SHP77 treated with DMSO at 0.1 percent for 48 hours (cell line): Measurements from ENCODE around the gene GAS7.

Experiments
- DNase-seq: peaks from one replicate; lab custom pipeline; 2025; lab: John Stamatoyannopoulos, UW

GAS7 gene

GRCh38 chr17:10048629-10049350, 149.6 kb downstream of the GAS7 start:
- no peak for DNase-seq

DNA sequence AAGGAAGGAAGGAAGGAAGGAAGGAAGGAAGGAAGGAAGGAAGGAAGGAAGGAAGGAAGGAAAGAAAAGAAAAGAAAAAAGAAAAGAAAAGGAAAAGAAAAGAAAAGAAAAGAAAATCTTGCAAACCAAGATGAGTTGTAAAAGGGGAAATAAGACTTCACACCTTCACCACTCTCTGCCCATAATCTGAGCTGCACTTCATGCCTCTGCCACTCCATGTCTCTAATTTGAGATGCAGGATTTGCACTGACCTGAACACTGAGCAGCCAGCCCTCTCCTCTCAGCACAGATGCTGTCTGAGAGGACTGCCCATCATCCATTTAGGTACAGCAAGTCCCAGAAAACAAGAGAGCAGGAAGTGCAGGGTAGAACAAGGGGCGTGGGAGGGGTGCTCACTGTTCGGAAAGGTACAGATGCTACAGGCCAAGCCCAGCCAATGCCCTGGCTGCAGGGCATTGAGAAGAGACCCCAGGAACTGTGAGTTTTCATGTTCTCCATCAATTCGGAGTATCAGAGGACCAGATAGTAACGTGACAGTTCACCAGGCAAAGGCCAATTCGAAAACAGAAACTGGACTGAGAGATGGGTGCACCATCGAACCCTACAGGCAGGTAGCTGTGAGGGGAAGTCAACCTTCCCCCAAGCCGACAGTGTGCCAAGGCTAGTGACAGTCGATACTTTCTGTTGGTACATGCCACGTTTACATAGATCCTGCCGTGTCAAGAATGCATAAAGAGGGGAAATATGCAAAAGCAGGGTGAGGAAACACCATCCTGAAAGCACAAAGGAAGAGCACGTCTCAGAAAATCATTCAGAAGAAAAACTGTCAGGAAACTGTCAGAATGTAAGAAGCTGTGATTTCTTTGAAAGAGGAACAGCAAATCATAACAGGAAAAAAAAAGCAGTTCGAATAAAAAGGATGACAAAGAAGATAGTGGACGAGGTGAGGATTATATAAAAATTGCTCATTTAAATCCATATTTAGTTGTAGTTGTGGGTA, 151.3 kb downstream of the GAS7 start:
- no peak for DNase-seq

- DNase-seq: no peak
Observed at GRCh38 chr17:10045871-10046658, 152.3 kb downstream of the GAS7 start.

DNA sequence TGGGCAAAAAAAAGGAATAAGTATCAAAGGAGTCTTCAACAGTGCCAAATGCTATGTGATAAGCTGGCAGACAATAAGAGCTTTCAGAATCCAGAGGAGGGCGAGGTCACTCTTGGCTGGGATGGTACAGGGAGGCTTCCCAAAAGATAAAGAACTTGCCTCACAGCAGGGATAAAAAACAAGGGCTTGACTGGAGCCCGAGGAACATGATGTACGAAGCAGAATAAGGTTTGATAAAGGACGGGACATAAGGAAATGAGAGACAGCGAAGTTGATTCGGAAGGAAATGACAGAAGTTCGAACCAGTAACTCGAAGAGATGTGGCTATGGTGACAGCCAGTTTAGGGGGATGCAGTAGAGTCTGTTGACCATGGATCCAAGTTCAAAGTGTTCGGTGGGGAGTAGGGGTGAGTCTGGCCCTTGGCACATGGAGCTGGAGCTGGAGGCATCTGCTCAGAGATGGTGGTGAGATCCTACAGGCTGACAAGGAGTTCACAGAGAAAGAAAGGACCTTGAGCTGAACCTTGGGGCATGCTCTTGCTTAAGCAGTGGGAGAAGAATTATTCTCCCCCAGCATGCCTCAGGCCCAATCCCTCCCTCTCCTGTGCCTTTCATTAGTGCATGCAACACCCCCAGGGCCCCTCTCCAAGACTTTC, 155.7 kb downstream of the GAS7 start:
- DNase-seq: no peak

- no peak for DNase-seq
Observed at GRCh38 chr17:10041916-10042588, 156.4 kb downstream of the GAS7 start.

DNA sequence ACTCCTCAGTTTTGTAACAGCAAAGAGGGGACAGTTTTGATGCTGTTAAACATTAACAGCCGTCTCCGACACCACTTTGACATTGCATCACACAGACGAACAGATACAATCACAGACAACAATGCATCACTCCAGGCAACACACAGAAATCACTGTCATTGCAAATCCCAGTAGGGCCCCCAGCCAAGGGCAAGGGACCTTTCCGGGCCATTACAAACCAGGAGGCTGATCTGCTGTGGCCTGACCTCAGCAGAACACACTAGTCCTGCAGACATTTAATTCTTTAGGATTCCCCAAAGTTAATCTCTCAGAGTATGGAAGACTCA, 157.2 kb downstream of the GAS7 start:
- no peak for DNase-seq

GRCh38 chr17:10036511-10037061, 161.8 kb downstream of the GAS7 start:
- no peak for DNase-seq

DNA sequence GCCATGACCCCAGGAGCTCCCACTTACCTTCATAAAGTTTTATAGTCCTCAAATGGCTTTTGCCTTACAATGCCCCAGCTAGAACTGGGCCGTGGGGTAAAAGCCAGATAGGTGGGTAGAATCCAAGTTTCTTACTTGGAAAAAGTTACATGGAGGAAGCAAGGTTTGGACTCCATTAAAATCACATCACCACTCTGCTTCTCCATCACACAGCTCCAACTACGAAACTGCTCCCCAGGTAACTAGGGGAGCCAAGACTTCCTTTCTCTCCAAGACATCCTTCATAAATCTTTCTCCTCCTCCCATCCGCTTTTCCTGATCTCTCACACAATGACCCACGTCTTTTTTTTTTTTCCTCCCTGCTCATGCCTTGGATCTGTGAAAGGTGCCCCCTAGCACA, 162.5 kb downstream of the GAS7 start:
- no peak for DNase-seq

DNA sequence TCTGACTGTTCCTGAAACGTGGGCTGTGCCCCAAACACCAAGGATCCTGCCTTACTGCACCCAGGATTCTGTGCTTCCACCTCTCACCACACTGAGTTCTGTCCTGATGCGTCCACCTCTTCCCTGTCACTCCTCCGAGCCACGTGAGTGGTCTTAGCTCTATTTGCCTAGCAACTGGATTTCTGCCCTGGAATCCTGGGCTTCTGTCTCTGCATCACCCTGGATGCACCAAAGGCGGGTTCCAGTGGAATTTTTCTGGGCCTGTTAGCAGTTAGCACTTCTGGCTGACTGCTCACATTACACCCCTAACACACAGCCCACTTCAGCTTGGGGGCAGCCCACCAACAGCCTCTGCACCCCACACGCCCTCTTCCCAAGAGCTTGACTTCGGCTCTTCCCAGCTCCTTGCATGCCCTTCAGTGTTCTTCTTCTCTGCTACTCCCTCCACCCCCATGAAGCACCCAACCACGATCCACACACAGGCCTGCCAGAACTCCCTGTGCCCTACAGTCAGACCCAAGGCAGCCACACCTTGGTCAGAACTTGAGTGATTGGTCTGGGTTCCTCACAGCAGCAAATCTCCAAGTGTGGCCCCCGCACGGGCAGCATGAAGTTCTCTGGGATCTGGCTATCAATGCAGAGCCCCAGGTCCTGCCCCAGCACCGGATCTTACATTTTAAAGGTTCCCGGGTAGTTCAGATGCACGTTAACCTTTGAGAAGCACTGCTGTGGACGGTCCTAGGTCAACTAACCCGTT, 163.5 kb downstream of the GAS7 start:
- no peak for DNase-seq

- DNase-seq: no peak
Observed at GRCh38 chr17:10033959-10034358, 164.4 kb downstream of the GAS7 start.

- DNase-seq: no peak
Observed at GRCh38 chr17:10033449-10033848, 165.0 kb downstream of the GAS7 start.

DNA sequence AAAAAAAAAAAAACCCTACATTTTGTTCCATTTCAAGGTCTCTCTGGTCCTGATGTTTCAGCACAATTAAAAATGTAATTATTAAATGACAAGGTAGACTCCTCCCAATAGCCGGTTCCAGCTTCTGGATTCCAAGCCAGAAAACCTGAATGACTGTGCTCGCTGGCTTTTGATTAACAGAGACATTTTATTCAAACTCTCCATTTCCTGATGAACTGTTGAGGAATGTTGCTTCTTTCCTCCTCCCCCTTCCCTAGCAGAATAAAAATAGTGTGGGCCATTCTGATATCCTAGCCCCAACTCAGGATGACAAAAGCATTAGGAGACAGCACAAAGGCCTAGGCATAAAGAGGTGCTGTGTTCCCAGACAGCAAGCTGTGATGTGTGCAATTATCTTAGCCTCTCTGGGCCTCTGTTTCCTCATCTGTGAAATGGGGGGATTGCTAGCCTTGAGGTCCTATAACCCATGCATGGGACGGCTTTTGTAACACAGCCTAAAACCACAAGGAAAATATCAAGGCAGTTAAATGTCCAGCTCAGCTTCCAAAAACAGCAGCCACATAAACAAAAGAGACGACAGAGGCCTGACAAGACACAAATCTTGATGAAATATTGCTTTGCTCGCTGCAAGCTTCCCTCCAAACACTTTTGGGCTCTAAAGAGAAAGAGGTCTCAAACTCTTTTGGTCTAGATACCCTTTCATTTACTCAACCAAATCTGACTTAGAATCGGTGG, 166.1 kb downstream of the GAS7 start:
- DNase-seq: no peak

DNA sequence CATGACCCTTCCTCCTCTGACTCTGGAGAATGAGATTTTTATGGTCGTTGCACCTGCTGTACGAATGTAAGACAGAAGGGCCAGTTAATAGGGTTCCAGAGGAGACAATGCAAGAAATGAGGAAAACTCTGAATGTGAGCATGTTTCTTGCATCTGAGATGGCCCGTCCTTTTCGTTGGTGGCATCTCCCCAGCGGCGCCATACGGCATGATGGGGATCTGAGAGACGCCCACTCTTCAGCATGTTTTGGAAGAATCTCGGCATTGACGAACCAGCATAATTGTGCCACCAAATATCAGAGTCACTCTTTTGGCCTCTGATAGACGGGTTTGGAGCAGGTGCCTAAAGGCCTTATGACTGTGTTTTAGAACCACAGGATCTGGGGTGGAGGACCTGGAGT, 166.8 kb downstream of the GAS7 start:
- no peak for DNase-seq

GRCh38 chr17:10031127-10031526, 167.3 kb downstream of the GAS7 start:
- DNase-seq: no peak

DNA sequence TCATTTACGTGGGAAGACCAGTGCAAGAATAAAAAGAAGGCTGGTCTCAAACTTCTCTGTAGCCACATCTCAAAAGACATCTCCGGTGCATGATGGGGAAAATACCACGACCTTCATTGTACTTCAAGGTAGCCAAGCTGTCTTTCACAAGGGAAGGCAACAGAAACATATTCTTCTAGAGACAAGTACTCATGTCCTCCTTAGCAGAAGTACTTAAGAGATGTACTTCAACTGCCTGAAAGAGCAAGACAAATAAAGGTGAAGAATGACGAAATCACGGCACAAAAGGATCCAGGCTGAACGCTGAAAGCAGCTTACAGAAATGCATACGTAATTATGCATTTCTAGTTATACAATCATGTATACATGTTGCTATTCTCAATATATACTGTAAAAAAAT, 169.3 kb downstream of the GAS7 start:
- DNase-seq: no peak

DNA sequence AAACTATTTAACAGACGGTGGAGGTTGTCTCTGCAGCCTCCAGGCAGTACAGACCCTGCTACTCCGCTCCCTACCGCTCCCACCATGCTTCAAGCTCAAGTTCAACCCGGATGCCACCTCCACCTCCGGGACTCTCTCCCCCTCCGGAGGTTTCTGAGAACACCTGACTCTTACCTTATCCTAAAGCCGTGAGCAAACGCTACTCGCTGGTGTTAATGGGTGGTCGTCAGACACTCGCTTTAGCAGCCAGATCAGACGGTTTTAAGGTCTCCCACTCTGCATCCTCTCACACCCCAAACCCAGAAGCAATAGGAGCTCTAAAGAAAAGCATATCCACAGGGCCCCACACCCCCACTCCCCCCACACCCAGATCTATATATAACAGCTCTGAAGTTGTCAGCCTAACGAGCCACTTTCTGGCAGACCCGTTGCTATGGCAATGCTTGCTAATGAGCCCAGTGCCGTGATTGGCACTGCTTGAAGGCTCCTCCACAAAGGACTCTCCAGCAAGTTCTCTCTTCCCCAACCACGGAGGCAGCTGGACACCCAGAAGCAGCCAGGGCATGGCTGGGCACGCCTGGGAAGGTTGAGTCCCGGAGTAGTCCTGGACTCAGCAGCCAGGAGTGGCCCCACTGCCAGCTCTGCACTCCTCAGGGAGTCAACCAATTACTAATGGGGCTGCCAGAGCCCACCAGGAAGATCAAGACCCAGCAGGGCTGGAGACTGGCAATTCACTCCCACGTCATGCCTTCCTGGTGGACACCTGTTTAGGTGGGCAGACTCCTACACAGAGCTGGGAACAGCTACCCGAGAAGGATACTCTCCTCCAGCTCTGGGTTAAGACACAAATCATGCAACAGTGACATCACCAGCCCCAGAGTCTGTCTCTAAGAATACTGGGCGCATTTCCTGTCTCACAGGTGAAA, 172.2 kb downstream of the GAS7 start:
- no peak for DNase-seq

- no peak for DNase-seq
Observed at GRCh38 chr17:10025224-10025623, 173.2 kb downstream of the GAS7 start.

DNA sequence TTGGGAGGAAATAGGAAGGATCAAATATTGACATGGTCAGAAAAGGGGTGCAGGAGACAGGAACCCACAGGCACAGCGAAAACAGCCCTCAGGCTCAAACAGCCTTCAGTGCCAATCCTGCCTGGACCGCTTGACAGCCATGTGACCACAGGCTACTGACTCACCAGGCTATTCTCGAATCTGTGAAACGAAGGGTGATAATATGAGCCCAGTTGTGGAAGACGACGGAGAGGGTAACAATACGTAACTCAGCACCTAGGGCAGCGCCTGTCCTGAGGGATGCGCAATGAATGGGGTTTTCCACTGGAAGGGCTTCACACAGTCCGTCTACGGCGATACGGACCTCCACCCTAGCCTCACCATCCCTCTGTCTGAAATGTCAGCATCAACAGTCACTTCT, 176.0 kb downstream of the GAS7 start:
- no peak for DNase-seq
